Astrocyte of the hippocampus (primary cell): ENCODE data around the gene ARHGEF10L.

Source experiments
- DNase-seq: peaks from one replicate; pipeline ENCODE4 v3.0.0; 2011; ENCODE audit warnings: low read depth, low spot score

ARHGEF10L gene

DNA sequence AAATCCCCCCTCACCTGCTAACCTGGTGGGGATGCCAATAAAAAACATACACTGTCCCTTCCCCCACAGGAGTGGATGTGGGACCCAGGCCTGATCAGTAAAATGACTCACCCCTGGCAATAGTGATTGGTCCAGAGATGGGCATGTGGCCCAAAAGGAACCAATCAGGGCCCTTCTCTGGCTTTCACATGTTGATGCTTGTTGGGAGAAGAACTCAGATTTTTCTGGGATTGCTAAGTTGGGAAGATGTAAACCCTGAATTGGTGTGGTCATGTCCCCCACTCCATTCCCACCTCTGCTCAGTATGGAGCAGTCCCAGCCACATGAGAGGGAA lies 172.0 kb downstream of the ARHGEF10L start:
- DNase-seq = no peak

DNA sequence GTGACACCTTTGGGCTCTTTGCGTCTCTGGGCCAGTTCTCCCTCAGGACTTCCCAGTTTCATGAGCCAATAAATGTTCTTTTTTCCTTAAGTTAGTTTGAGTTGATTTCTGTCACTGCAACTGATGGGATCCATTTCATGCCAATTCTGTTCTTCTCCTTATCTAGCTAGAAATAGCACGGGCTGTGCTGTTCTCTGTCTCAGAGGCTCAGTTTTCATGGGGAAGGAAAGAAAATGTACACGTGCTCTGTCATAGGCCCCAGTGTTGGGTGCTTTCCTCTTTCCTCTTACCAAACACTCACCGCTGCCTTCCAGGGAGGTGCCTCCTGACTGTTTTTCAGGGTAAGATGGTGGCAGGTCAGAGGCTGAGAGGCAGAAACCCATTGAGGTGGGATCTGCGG lies 172.4 kb downstream of the ARHGEF10L start:
- no peak for DNase-seq

DNA sequence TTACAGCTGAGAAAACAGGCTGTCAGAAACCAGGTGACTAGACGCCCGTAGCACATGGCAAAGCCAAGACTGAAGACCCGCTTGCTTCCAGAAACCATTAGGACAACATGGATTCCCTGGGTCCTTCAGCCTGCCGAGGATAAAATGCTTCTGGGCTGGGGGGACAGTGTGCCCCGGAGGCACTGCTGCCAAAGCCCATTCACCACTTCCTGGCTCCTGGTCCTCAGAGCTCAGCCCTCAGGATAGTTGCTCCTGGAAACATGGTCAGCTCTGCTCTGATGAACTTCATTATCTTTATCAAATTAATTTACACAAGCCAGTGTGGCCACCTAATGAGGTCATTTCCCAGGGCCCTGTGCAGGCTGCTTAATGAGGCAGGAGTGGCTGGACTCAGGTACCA lies 174.5 kb downstream of the ARHGEF10L start:
- DNase-seq = no peak

DNA sequence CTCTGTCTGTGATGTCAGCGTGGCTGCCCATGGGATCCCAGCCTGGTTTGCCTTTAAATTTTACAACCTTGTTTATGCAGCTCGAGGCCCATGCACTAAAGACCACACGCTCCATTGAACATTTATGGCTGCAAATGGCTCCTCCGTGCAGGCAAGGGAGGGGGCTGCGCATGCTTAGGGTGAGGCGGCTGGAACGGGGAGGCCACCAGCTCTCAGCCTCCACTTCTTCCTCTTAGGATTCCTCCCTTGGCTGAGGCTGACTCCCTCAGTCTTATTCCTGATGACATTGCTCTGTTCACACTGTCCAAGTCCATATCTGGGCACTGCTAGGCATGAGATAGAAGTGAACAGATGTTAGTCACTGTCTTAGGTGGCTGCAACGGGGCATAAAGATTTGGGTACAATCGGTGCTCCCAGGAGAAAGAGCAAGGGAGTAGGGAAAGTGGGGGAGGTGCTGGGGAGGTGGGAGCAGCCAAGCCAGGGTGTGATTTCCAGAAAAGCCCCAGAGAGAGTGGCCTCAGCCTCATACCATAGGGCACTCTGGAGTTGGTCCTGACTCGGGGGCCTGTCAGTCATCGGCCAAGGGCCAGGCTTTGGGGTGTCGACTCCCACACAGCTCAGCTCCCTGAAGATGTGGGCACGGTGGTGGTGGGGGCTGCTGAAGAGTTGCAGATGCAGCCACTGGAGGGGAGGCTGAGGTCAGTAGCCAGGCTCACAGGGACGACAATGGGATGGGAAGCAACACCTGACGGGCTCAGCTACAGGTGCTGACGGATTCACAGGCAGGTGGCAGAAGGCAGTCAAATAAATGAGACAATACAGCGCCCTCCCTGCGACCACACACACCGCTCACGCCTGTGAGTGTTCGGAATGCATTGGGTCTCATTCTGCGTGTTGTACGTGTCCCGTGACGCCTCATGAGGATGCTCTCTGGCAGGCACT lies 178.4 kb downstream of the ARHGEF10L start:
- DNase-seq = no peak

DNA sequence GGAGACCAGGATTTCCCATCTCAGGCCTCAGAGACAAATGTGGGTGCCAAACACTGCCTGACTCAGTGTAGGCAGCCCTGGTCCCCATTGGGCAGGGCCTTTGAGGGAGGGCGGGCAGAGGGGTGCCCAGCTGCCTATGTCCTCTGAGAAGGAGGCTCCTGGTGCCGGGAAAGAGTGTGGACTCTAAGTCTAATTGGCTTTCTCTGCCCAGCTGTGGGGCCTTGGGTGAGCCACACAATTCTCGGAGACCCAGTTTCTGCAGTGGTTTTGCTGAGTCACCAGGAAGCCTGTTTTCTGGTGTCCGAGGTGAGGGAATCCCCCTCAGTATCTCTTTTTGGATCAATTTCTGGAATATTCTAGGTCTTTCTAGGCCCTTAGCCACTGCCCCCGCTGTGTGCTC lies 180.4 kb downstream of the ARHGEF10L start:
- DNase-seq = peak; percentile 18

DNA sequence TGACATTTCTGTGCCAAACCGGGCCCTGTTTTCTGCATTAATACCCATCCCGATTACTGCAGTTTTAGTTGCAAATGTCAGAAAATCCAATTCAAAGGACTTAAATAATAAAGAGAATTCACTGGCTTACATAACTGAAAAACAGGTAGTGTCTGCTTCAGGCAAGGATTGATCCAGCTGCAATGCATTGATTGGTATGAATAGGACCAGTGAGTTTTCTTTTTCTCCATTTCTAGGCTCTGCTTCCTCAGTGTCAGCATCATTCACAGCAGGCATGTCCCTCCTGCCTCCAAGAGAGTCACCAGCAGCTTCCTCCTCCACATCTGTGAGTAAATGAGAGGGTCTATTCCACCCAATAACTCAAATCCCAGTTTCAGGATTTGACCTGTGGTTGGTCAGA lies 181.9 kb downstream of the ARHGEF10L start:
- no peak for DNase-seq

DNA sequence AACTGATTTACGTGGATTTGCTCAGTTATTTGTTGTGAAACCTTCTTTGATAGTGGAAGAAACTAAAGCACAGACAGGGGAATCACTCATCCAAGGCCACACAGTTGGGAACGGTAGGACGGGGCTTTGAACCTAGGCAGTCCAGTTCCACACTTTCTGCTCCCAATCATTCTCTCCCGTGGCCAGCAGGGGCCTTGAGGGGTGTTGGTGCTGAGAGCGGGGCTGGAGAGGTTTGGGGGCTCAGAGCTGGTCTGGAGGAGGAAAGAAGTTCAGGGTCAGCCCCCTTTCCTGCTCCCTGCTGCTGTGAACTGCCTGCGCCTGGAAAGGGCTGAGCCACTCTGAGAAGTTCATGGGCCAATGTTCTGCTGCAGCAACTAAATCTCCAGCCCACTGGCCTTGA lies 184.2 kb downstream of the ARHGEF10L start:
- DNase-seq = no peak

DNA sequence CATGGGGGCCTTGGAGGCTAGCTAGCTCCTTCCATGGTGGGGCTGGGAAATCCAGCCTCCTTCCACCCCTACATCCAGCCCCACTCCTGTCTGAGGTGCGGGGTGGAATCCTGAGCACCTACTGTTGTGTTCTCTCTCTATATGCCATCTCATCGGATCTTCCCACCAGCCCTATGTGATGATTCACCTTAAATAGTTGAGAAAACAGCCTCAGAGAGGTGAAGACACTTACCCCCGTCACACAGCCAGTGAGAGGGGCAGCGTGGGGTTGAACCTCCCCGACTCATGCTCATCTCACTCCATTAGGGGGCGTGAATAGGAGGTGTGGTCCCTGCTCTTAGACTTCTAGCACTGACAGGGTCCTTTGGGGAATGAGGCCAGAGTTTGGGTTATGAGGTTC lies 184.7 kb downstream of the ARHGEF10L start:
- no peak for DNase-seq

DNA sequence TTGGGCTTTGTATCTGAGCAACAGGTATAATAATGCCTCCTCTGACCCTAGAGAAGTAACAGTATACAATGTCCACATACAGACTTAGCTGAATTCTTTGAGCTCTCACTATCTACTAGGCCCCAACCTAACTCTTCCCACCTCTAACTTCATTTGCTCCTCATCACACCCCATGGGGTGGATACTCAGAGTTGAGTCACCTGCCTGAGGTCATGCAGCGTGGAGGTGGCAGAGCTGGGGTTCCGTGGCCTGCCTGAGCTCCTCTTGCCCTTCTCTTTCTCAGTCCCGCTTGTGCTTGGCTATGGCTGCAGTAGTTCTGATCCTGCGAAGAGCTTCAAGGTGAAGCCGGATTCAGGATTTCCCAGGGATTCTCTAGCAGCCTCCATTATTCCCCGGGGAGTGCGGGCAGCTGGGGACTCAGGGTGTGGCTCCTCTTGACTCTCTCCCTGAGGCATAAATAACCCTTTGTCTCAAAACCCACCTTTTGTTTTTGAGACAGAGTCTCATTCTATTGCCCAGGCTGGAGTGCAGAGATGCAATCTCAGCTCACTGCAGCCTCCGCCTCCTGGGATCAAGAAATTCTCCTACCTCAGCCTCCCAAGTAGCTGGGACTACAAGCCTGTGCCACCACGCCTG lies 185.7 kb downstream of the ARHGEF10L start:
- DNase-seq = no peak

DNA sequence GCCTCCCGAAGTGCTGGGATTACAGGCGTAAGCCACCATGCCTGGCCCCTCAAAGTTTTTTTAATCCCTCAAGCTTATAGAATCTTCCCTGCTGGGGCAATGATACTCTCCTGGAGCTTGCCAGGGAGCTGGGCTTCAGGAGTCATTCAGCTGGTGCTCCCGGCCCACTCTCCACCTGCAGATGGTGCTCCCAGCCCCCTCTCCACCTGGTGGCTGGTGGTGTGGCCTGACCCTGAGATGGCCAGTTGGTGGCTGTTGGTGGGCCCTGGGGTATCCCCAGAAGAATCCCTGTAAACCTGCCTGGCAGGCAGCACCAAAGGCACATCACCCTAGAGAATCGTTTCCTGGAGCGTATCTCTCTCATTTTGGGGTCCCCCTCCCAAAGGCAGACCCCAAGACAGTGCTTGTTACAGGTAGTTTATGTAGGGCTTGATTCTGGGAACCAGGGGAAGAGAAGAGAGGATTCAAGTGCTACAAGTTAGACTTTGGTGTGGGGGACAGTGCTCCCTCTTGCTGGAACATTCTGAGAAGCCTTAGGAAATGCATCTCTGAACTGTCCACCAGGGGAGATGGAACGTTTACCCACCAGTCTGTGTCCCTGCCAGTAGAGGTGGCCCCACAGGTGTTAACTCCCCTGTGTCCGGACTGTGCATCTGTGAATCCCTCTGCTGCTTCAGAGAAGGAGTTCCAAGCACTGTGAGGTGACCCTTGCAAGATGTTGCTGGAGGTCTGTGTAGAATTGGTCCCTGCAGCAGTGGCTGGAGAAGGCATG lies 186.5 kb downstream of the ARHGEF10L start:
- no peak for DNase-seq

DNA sequence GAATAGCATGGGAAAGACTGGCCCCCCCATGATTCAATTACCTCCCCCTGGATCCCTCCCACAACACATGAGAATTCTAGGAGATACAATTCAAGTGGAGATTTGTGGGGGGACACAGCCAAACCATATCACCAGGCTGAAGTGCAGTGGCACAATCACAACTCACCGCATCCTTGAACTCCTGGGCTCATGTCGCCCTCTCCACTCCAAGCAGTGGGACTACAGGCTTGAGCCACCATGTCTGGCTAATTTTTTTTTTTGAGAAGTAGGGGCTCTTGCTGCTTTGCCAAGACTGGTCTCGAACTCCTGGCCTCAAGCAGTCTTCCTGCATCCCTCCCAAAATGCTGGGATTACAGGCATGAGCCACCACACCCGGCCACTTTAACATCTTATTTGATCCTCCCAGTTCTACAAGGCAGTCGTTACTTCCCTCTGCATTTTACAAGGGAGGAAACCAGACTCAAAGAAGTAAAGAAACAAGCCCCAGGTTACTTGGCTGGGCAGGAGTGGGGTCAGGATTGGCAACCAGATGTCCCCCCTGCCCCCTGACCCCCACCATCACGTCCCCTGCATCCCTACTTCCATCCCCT lies 188.7 kb downstream of the ARHGEF10L start:
- no peak for DNase-seq

DNA sequence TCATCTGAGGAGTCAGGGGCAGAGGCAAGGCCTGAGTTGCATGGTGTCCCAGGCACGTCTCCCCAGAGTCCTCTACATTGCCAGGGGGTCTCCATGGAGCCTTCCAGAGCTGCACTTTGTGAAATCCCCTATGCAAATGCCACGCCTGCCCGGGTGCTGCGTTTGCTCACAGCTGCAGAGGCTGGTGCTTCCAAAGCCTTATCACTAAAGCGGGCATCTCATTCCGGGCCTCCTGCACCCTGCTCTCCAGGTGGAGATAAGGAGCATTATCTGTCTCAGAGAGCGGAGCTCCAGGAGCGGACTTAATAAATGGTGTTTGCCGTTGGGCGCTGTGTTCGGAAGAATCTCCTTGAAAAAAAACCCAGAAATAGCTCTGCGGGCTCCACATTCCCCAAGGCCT lies 189.8 kb downstream of the ARHGEF10L start:
- no peak for DNase-seq

DNA sequence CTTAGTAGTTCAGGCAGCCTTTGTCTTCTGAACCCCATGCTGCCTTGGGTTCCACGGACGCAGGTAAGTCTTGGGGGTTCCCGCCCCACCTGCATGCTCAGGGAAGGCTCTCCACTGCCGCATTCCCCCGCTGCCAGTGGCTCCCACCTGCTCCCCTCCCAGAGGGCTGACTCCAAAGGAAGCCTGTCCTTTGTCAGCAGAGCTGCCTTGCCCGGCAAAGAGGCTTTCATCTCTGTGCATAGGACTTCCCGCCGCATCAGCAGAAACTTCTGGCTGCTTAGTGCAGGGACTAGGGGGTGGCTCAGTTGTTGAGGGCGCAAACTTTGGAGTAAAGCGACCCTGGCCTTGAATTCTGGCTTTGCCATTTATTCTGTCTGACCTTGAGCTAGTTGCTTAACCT lies 190.4 kb downstream of the ARHGEF10L start:
- no peak for DNase-seq

DNA sequence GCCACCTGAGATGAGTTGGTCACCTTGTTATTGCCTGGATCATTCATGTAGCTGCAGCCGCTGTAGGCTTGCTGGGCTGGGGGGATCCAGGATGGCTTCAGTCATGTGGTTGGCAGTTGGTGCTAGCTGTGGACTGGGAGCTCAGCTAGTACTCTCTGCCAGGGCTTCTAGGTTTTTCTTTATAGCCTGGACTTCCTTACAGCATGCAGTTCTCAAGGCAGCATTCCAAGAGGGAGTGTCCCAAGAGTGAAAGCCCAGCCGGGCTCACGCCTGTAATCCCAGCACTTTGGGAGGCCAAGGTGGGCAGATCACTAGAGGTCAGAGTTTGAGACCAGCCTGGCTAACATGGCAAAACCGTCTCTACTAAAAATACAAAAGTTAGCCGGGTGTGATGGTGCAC lies 192.0 kb downstream of the ARHGEF10L start:
- no peak for DNase-seq

DNA sequence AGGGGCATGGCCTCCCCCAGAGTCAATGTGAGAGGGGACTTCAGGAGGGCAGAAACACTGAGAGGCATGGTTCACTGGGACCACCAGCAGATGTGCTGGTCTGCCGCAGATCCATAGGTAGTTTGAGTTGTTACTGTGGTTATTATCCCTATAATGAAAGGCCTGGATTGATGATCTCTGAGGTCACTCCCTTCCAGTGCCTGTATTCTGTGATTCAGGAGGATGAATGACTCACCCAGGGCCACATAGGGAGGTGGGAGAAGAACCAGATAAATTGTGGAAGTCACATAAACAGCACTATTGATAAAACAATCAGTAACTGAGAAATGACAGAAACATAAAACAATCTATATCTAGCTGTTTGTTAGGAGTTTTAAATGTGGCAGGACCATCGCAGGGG lies 193.0 kb downstream of the ARHGEF10L start:
- peak; percentile 24 for DNase-seq

DNA sequence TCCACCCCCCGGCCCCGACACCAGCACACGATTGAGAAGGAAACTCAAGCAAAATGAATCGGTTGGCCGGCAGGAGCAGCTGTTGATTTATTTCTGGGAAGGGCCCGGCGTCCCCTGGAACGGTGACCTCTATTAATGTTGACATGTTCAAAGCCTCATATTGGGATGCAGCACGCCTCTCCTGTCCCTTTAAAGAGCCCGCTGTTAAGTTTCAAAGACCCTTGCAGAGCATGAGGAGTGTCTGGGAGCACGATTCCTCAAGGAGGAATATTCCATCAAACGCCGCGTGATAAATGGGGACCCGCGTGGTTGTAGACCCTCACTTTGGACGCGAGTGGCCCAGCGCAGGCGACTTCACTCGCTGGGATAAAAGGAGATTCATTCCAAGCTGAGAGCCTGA lies 194.2 kb downstream of the ARHGEF10L start:
- DNase-seq = no peak

DNA sequence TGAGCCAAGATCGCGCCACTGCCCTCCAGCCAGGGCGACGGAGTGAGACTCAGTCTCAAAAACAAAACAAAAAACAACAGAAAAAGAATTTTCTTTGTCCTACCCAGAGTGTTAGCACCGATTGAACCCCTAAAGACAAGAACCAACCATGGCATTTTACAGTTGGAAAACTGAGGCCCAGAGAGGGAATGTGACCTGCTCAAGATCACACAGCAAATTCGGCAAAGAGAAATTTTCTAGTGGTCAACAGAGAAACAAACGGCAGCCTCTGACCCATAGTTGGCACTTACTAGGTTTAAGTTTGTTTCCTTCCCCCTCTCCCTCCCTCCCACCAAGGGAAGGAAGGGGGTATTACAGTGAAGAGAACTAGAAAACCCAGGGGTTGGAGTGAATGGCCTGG lies 195.1 kb downstream of the ARHGEF10L start:
- DNase-seq = no peak

DNA sequence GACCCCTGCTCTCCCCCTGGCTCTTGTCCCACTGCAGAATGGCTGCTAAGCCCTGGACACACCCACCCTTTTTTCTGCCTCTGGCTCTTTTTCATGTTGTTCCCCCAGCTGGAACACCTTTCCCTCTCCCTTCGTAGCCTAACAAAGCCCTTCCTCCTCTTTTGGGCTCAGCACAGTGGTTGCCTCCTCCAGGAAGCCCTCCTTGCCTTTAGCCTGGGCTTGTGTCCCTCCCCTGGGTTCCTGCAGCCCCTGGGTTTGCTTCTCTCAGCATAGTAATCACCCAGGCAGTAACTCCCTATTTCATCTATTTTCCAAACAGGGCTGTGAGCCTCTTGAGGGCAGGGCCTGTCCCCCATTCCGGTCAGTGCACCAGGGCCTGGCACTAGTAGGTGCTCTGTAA lies 195.8 kb downstream of the ARHGEF10L start:
- no peak for DNase-seq

DNA sequence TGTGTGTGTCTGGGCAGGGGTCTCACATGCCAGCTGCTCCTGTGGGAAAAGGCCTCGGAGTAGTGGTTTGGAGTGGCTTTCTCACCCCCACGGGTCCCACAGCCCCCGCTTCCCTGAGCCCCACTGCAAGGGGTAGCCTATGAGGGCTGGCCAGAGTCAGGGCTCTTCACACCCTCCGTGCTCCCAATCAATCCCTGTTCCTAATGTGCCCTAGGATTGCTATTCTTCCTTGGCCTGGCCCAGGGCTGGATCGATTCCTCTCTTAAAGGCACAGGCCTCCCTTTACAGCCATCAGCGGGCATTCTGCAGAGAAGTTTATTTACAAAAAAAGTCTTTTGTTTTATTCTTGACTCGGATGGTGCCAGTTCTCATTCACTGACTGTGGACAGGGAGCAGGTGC lies 196.3 kb downstream of the ARHGEF10L start:
- DNase-seq = no peak

DNA sequence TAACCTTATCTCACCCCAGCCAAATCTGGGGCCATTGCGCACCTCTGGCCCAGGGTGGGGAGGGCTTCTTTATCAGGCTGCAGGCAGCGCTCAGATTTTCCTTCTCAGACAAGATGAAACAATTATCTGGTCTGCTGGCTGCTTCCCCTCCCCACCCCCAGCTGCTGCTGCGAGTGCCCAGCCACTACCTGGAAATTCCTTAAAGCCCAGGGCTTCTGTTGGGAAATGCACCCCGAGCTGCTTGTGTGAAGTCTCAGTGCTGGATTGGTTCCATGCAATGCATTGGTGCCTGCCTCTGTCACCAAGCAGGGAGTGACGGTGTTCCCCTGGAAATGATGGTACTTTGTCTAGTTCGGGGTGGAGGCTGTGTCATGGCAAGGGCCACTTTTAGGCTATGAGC lies 197.1 kb downstream of the ARHGEF10L start:
- DNase-seq = no peak

DNA sequence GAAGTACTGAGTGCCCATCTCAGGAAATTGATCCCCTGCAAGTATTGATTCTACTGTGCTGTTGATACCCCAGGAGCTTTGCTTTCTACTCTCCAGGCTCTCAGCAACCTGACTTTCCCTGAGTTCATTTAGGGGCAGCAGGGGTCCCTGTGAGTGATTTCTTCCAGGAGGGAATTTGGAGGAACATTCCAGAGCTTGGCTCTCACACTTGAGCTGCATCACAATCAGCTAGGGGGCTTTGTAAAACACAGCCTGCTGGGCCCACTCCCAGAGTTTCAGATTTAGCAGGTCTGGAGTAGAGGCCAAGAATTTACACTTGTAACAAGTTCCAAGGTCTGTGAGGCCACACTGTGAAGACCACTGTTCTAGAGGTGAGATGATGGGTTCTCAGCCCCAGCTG lies 199.6 kb downstream of the ARHGEF10L start:
- DNase-seq = no peak

DNA sequence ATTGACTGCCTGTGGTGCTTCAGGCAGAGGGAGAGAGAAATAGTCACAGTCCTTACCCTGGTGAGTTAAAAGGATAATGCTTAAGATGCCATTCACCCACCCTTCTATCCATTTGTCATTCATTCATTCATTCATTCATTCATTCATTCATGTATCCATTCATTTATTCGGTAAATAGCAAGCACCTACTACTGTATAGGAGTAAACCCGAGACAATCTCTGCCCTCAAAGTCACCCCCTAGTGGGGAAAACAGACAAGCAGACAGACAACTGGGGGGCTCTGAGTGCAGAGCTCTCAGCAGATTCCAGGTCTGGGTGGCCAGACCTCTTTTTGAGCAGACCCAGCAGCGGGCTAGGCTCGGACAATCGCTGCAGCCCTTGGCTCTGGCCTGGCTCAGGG lies 201.6 kb downstream of the ARHGEF10L start:
- no peak for DNase-seq
